Epidermal melanocyte (primary cell): Measurements from ENCODE around the gene GARIN5B.
"Not testable (repeated sequence)": the region's sequence is repeated elsewhere in the genome, so short reads cannot be mapped to it uniquely, and the experiment has no call there.

Source experiments
- DNase-seq: peaks from one replicate; pipeline ENCODE4 v3.0.0; 2011; ENCODE audit warnings: low spot score; ENCODE audit not compliant: insufficient read length

Gene GARIN5B

GRCh38 chr19:55350620-55351315 lies 12.3 kb downstream of the GARIN5B start:
- no peak for DNase-seq

- DNase-seq, result no peak
These were observed 14.6 kb downstream of the GARIN5B start for GRCh38 chr19:55348317-55349034.

GRCh38 chr19:55347442-55348009 lies 15.5 kb downstream of the GARIN5B start:
- no peak for DNase-seq

GRCh38 chr19:55346725-55347441 lies 16.2 kb downstream of the GARIN5B start:
- no peak for DNase-seq

GRCh38 chr19:55345818-55346724 lies 17.0 kb downstream of the GARIN5B start:
- no peak for DNase-seq

GRCh38 chr19:55345101-55345817 lies 17.8 kb downstream of the GARIN5B start:
- DNase-seq, result no peak

- peak; percentile 78 for DNase-seq
These were observed 18.6 kb downstream of the GARIN5B start for GRCh38 chr19:55344444-55344843.

- no peak for DNase-seq
These were observed 21.2 kb downstream of the GARIN5B start for GRCh38 chr19:55341595-55342531.

GRCh38 chr19:55341171-55341588 lies 21.9 kb downstream of the GARIN5B start:
- DNase-seq, result peak; percentile 94

- no peak for DNase-seq
These were observed 22.3 kb downstream of the GARIN5B start for GRCh38 chr19:55340784-55341147.

- no peak for DNase-seq
These were observed 22.9 kb downstream of the GARIN5B start for GRCh38 chr19:55339889-55340783.

- DNase-seq, result peak; percentile 98
These were observed 23.8 kb downstream of the GARIN5B start, which contains the start of gene KMT5C for GRCh38 chr19:55339105-55339888. TSS of gene KMT5C (plus strand) at chr19:55339876. CDS start at chr19:55341937, 2,061 bp downstream.

- no peak for DNase-seq
These were observed 27.0 kb downstream of the GARIN5B start for GRCh38 chr19:55336101-55336500.

- DNase-seq, result no peak
These were observed 29.2 kb downstream of the GARIN5B start for GRCh38 chr19:55333870-55334269.

GRCh38 chr19:55329791-55330190 lies 33.3 kb downstream of the GARIN5B start:
- DNase-seq, result not testable (repeated sequence)

GRCh38 chr19:55328774-55329318 lies 34.2 kb downstream of the GARIN5B start:
- DNase-seq, result not testable (repeated sequence)

GRCh38 chr19:55325172-55325571 lies 37.9 kb downstream of the GARIN5B start, which contains the start of gene TMEM150B:
TSS of gene TMEM150B (minus strand) at chr19:55325341. CDS start at chr19:55321036, 4,305 bp downstream.
- no peak for DNase-seq
